HepG2 (cell line): Measurements from ENCODE around the gene SS18L1. TPM values are rescaled to one million over a fixed set of nuclear protein-coding genes. Genes with fewer than 3 reads are reported as not detected.

ENCODE experiments used
- ATAC-seq: fragments of 200-7000 bp; cut with Tn5 transposase; 3 replicates; pipeline ENCODE4 v1.9.1; 2020; ENCODE audit warnings: mild to moderate bottlenecking, moderate library complexity
- BruUV-seq: library from RNA; stranded (reverse); fragments of 400-500 nt; replicated peaks from 2 replicates; lab custom pipeline; 2021; lab: Mats Ljungman, UMichigan
- CTCF ChIA-PET: fragments of 300-600 bp; formaldehyde crosslinking; extraction: SDS; loops from one replicate; lab custom pipeline; 2021; ENCODE audit warnings: low total read pairs, inconsistent platforms, low intra/inter-chr PET ratio; lab: Yijun Ruan, JAX
- POLR2A ChIA-PET: fragments of 350-600 bp; sonication (Branson Sonifier 250); formaldehyde crosslinking; loops from one replicate; lab custom pipeline; 2020; ENCODE audit warnings: antibody characterized with exemption, inconsistent platforms; lab: Yijun Ruan, JAX
- DNase-seq: peaks from one replicate; pipeline ENCODE4 v3.0.0-alpha.2; 2015; ENCODE audit warnings: low spot score
- FAIRE-seq: peaks from 3 replicates; lab custom pipeline; 2011; peaks lifted over from hg19 to GRCh38; lab: Jason Lieb, UNC
- H2AFZ ChIP-seq: one replicate; pipeline ENCODE4 v1.6.1; 2011; ENCODE audit warnings: low read length, inconsistent platforms
- H3K27ac ChIP-seq: fragments of 300-600 bp; 3 replicates; pipeline ENCODE4 v1.8.0; 2011; ENCODE audit warnings: mixed run types, mild to moderate bottlenecking, mixed read lengths, low read length, inconsistent platforms; ENCODE audit not compliant: insufficient read depth; ENCODE audit errors: extremely low read length
- H3K27me3 ChIP-seq, 2 experiments: fragments of 200-600 bp in 1 of 2; 2 replicates in 1 of 2; 3 replicates in 1 of 2; pipeline versions ENCODE4 v1.6.0 to v1.8.0; 2011; ENCODE audit warnings: low read length in 2 of 2, mild to moderate bottlenecking in 2 of 2, moderate library complexity in 2 of 2, inconsistent platforms in 1 of 2; ENCODE audit not compliant: insufficient read depth in 2 of 2, control insufficient read depth in 1 of 2
- H3K36me3 ChIP-seq, 2 experiments: fragments of 200-600 bp in 1 of 2; replicated peaks in 1 of 2; 2 replicates in 1 of 2; 3 replicates in 1 of 2; pipeline versions ENCODE4 v1.5.1 to v1.8.0; 2011; ENCODE audit warnings: low read length in 2 of 2, inconsistent platforms in 1 of 2; ENCODE audit not compliant: insufficient read depth in 2 of 2, control insufficient read depth in 1 of 2
- H3K4me1 ChIP-seq: 2 replicates; pipeline ENCODE4 v1.5.1; 2012; ENCODE audit warnings: low read length, inconsistent platforms; ENCODE audit not compliant: insufficient read depth
- H3K4me2 ChIP-seq: 2 replicates; pipeline ENCODE4 v1.6.0; 2011; ENCODE audit warnings: low read depth, low read length, inconsistent platforms
- H3K4me3 ChIP-seq, 3 experiments: fragments of 200-600 bp in 1 of 3; sonication (generic), shearing (Covaris generic) in 1 of 3; replicated peaks in 1 of 3; 2 replicates each; pipeline ENCODE4 v1.5.1; 2011 to 2016; ENCODE audit warnings: low read length in 3 of 3, inconsistent platforms in 2 of 3, low read depth in 2 of 3, mild to moderate bottlenecking in 2 of 3, control low read depth in 1 of 3, mixed read lengths in 1 of 3; ENCODE audit not compliant: insufficient read depth in 1 of 3
- H3K79me2 ChIP-seq: one replicate; pipeline ENCODE4 v1.6.1; 2011; ENCODE audit warnings: low read length, inconsistent platforms; ENCODE audit not compliant: insufficient read depth
- H3K9ac ChIP-seq: 2 replicates; pipeline ENCODE4 v1.6.0; 2011; ENCODE audit warnings: mild to moderate bottlenecking, low read depth, low read length, inconsistent platforms; ENCODE audit not compliant: insufficient read depth
- H3K9me3 ChIP-seq: 2 replicates; pipeline ENCODE4 v1.5.1; 2012; ENCODE audit warnings: mild to moderate bottlenecking, low read length
- H4K20me1 ChIP-seq: 2 replicates; pipeline ENCODE4 v1.6.0; 2011; ENCODE audit warnings: inconsistent platforms, mild to moderate bottlenecking, low read length, moderate library complexity; ENCODE audit not compliant: insufficient read depth
- DR1 ChIP-seq: sonication (generic); formaldehyde crosslinking; IDR thresholded peaks from 2 replicates; pipeline ENCODE4 v1.8.0; 2021; ENCODE audit warnings: mild to moderate bottlenecking, missing genetic modification reagents, inconsistent platforms
- MBD4 ChIP-seq: IDR thresholded peaks from 2 replicates; pipeline ENCODE4 v1.6.1; 2012; ENCODE audit warnings: low read length, inconsistent platforms, borderline replicate concordance
- MIER3 ChIP-seq: IDR thresholded peaks from 2 replicates; pipeline ENCODE4 v1.6.1; 2016; ENCODE audit warnings: missing compliant biosample characterization, borderline replicate concordance
- NAIF1 ChIP-seq: sonication (generic); formaldehyde crosslinking; IDR thresholded peaks from 2 replicates; pipeline ENCODE4 v1.5.0; 2020; ENCODE audit warnings: mild to moderate bottlenecking, missing genetic modification reagents, borderline replicate concordance
- ONECUT2 ChIP-seq: sonication (generic); formaldehyde crosslinking; IDR thresholded peaks from 2 replicates; pipeline ENCODE4 v1.4.0; 2020; ENCODE audit warnings: missing genetic modification reagents
- PAF1 ChIP-seq: IDR thresholded peaks from 2 replicates; pipeline ENCODE4 v1.6.1; 2016; ENCODE audit warnings: missing genetic modification reagents, missing compliant biosample characterization
- RFXANK ChIP-seq: IDR thresholded peaks from 2 replicates; pipeline ENCODE4 v1.6.1; 2016
- RXRB ChIP-seq: IDR thresholded peaks from 2 replicates; pipeline ENCODE4 v1.6.1; 2016; ENCODE audit warnings: borderline replicate concordance, missing genetic modification reagents, missing compliant biosample characterization
- ZBTB8A ChIP-seq: sonication (generic); formaldehyde crosslinking; IDR thresholded peaks from 2 replicates; pipeline ENCODE4 v1.4.0; 2020; ENCODE audit warnings: mild to moderate bottlenecking, low read depth, missing genetic modification reagents, borderline replicate concordance
- ZFAT ChIP-seq: sonication (generic); formaldehyde crosslinking; conservative IDR thresholded peaks from 2 replicates; pipeline ENCODE4 v1.8.1; 2023; ENCODE audit warnings: missing genetic modification reagents, inconsistent platforms
- ZNF326 ChIP-seq: sonication (generic); formaldehyde crosslinking; IDR thresholded peaks from 2 replicates; pipeline ENCODE4 v1.4.0; 2020; ENCODE audit warnings: missing genetic modification reagents, borderline replicate concordance
- WGBS: methylation state at CpG from one replicate; pipeline ENCODE4 v1.1.6; 2017; ENCODE audit warnings: low lambda C conversion rate; 5-methylcytosine and 5-hydroxymethylcytosine counted together
- in situ Hi-C: cut with HindIII; loops from 2 replicates; pipeline ENCODE4 v1.10.0; 2017; ENCODE audit warnings: low pct_unique_long_range_greater_than_20kb; ENCODE audit not compliant: extremely low pct_ligation_motif_present
- intact Hi-C: fragments of 100-400 bp; cut with micrococcal nuclease; formaldehyde crosslinking; loops from one replicate; pipeline ENCODE4 v1.10.0; 2022; ENCODE audit not compliant: unreplicated experiment
- polyA plus RNA-seq, 8 experiments: library from polyadenylated mRNA; depleted of rRNA in 3 of 8; stranded (reverse) in 7 of 8; unstranded in 1 of 8; fragments of >200 nt; fragmentation: Illumina TruSeq in 4 of 8; extraction: Trizol in 4 of 8; gene quantifications; 2 replicates each; pipeline versions ENCODE4 v1.2.1 to v1.2.3, GENCODE V29; 2011 to 2016; ENCODE audit warnings: low read depth in 4 of 8, missing spikeins in 1 of 8, mixed read lengths in 1 of 8; ENCODE audit not compliant: insufficient read depth in 1 of 8
- total RNA-seq, 5 experiments: library from RNA; depleted of rRNA; stranded (reverse); fragments of >200 nt; fragmentation: Illumina TruSeq; extraction: Trizol; gene quantifications; 2 replicates each; pipeline ENCODE4 v1.2.3, GENCODE V29; 2016; ENCODE audit warnings: low read depth in 1 of 5
- TF ChIP-seq, protein P1 (sequence below): IDR thresholded peaks from 2 replicates; pipeline ENCODE4 v1.6.1; 2016
- TF ChIP-seq, protein P2 (sequence below): sonication (generic); formaldehyde crosslinking; IDR thresholded peaks from 2 replicates; pipeline ENCODE4 v1.5.0; 2020; ENCODE audit warnings: mild to moderate bottlenecking, missing genetic modification reagents, borderline replicate concordance
- TF ChIP-seq, protein P3 (sequence below): sonication (generic); formaldehyde crosslinking; conservative IDR thresholded peaks from 2 replicates; pipeline ENCODE4 v1.4.0; 2020; ENCODE audit warnings: missing genetic modification reagents

Gene SS18L1
- total and polyA plus RNA-seq, 2 of the 13 experiments (the other 11 are each of a cell fraction or from before 2014, with no cell fraction given): 17.8 to 27.6 TPM

DNA sequence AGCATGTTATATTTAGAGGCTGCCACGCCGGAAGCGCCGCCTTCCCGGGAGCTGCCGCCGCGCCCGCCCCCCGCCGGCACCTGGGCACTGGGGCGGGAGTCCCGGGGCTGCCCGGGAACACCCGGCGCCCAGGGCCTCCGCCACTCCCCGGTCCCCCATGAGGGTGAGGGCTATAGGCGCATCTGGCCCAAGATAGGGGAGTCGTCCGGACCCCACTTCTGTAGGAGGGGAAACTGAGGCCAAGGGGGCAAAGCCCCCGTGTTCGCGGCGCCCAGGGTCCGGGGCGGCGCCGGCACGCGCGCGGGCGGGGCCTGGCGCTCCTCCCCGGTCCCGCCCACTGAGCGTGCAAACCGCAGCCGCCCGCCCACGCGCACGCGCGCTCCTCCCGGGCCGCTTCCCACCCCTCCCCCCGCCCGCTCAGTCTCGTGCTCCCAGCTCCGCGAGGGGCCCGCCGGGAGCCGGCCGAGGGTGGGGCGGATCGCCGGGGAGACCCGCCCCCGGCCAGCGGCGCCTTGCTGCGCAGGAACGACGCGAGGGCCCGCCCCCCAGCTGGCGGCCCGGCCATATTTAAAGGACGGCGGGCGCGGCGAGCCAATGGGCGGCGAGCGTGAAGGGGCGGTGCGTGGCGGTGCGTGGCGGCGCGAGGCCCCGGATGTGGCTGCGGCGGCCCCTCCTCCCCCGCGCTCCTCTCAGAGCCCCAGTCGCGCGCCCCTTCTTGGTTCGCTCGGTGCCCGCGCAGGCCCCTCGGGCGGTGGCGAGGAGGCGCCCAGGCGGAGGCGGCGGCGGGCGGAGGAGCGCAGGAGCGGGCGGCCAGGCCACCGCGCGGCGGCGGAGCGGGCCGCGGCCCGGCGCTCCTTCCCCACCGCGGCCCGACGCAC is 21.6 kb upstream of the SS18L1 start, which contains the start of gene LSM14B:
Gene LSM14B (plus strand): TSS at position 700 of the 878 bp plus-strand sequence. CDS start 192 bp downstream, outside the sequence.
- Histone ChIP-seq H3K9ac (peak within 1 kb of the TSS; percentile 84), H3K4me3 (peak within 1 kb of the TSS; percentile 85 to 92 (median 87)), H2AFZ (no peak within 1 kb of the TSS), H3K27me3 (peaks cover 5 to 19% of the 10 kb centered on the region in 2 experiments; a peak in 4 of 5 replicates), H4K20me1 (peaks cover 16% of the 10 kb centered on the region), H3K4me2 (peak within 1 kb of the TSS; percentile 98), H3K79me2 (peaks cover 24% of the 10 kb centered on the region), H3K36me3 (peaks cover 10 to 30% of the 10 kb centered on the region in 2 experiments), H3K9me3 (no peaks in the 10 kb centered on the region), H3K4me1 (peaks cover 63% of the 10 kb centered on the region), H3K27ac (peak within 1 kb of the TSS; percentile 86)
- ATAC-seq (peak; percentile 60), FAIRE-seq (no peak), DNase-seq (peak; percentile 95)
- POLR2A ChIA-PET: interaction anchor here (0.6 to 10.4 kb wide), 21 partner anchors 10 to 670 kb away, joined by 3 to 260 read pairs (median 4); partner anchors contain the start of genes CABLES2, LAMA5, MTG2 and PSMA7
- BruUV-seq: no TSS peak
- in situ Hi-C loops: loop anchor here (5.0 kb wide), 1 partner anchor 55 kb away; the partner anchor contains the start of gene TAF4
- WGBS: 2% methylated on average over 27 of the region's 124 CpGs
- CTCF ChIA-PET: no interaction called here
- intact Hi-C loops: loop anchor here (1.0 to 5.0 kb wide), 4 partner anchors 15 to 110 kb away; no protein-coding TSS in a partner anchor
- TF ChIP-seq, protein P1, sequence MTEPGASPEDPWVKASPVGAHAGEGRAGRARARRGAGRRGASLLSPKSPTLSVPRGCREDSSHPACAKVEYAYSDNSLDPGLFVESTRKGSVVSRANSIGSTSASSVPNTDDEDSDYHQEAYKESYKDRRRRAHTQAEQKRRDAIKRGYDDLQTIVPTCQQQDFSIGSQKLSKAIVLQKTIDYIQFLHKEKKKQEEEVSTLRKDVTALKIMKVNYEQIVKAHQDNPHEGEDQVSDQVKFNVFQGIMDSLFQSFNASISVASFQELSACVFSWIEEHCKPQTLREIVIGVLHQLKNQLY: no peak
- TF ChIP-seq ONECUT2 (no peak), MBD4 (no peak), PAF1 (CRISPR knock-in tag) (no peak), ZBTB8A (CRISPR knock-in tag) (no peak), ZNF326 (CRISPR knock-in tag) (no peak), NAIF1 (CRISPR knock-in tag) (no peak), ZFAT (CRISPR knock-in tag) (0 out of 2 replicates have a peak, but pooled peaks have one; percentile 3), DR1 (peak; percentile 77; the same call in 1 of the 2 replicates), MIER3 (CRISPR knock-in tag) (no peak), RFXANK (CRISPR knock-in tag) (no peak; the same call in 1 of the 2 replicates), RXRB (CRISPR knock-in tag) (no peak)
- TF ChIP-seq, protein P2, sequence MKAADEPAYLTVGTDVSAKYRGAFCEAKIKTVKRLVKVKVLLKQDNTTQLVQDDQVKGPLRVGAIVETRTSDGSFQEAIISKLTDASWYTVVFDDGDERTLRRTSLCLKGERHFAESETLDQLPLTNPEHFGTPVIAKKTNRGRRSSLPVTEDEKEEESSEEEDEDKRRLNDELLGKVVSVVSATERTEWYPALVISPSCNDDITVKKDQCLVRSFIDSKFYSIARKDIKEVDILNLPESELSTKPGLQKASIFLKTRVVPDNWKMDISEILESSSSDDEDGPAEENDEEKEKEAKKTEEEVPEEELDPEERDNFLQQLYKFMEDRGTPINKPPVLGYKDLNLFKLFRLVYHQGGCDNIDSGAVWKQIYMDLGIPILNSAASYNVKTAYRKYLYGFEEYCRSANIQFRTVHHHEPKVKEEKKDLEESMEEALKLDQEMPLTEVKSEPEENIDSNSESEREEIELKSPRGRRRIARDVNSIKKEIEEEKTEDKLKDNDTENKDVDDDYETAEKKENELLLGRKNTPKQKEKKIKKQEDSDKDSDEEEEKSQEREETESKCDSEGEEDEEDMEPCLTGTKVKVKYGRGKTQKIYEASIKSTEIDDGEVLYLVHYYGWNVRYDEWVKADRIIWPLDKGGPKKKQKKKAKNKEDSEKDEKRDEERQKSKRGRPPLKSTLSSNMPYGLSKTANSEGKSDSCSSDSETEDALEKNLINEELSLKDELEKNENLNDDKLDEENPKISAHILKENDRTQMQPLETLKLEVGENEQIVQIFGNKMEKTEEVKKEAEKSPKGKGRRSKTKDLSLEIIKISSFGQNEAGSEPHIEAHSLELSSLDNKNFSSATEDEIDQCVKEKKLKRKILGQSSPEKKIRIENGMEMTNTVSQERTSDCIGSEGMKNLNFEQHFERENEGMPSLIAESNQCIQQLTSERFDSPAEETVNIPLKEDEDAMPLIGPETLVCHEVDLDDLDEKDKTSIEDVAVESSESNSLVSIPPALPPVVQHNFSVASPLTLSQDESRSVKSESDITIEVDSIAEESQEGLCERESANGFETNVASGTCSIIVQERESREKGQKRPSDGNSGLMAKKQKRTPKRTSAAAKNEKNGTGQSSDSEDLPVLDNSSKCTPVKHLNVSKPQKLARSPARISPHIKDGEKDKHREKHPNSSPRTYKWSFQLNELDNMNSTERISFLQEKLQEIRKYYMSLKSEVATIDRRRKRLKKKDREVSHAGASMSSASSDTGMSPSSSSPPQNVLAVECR: peak; percentile 81
- TF ChIP-seq, protein P3, sequence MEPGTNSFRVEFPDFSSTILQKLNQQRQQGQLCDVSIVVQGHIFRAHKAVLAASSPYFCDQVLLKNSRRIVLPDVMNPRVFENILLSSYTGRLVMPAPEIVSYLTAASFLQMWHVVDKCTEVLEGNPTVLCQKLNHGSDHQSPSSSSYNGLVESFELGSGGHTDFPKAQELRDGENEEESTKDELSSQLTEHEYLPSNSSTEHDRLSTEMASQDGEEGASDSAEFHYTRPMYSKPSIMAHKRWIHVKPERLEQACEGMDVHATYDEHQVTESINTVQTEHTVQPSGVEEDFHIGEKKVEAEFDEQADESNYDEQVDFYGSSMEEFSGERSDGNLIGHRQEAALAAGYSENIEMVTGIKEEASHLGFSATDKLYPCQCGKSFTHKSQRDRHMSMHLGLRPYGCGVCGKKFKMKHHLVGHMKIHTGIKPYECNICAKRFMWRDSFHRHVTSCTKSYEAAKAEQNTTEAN (CRISPR knock-in tag): peak; percentile 97
